Lower lobe of right lung (tissue), 2 donors: ENCODE data around the gene COIL. TPM values are rescaled to one million over a fixed set of nuclear protein-coding genes. Genes with fewer than 3 reads are reported as not detected.
A peak's percentile ranks its signal among the peaks of the same experiment; 100 is the strongest.

ENCODE experiments used
- ATAC-seq, 2 donors: fragments of 200-7000 bp; cut with Tn5 transposase; one replicate each; pipeline ENCODE4 v1.9.1; 2020 to 2022; ENCODE audit warnings: mild to moderate bottlenecking in 2 of 2, moderate library complexity in 2 of 2
- DNase-seq: peaks from one replicate; pipeline ENCODE4 v3.0.0-alpha.2; 2020
- H3K27ac ChIP-seq: fragments of 200-600 bp; one replicate; pipeline ENCODE4 v1.8.0; 2022
- H3K27me3 ChIP-seq: fragments of 200-600 bp; one replicate; pipeline ENCODE4 v1.8.0; 2022; ENCODE audit warnings: low read depth
- H3K36me3 ChIP-seq: fragments of 200-600 bp; one replicate; pipeline ENCODE4 v1.8.0; 2022; ENCODE audit warnings: mild to moderate bottlenecking
- H3K4me1 ChIP-seq: fragments of 200-600 bp; one replicate; pipeline ENCODE4 v1.8.0; 2022
- H3K4me3 ChIP-seq: fragments of 200-600 bp; one replicate; pipeline ENCODE4 v1.8.0; 2022; ENCODE audit warnings: mild to moderate bottlenecking
- H3K9me3 ChIP-seq: fragments of 200-600 bp; one replicate; pipeline ENCODE4 v1.8.0; 2022
- intact Hi-C: fragments of 100-400 bp; cut with DNase I; formaldehyde crosslinking; loops from one replicate; pipeline ENCODE4 v1.11.0; 2022
- total RNA-seq: library from RNA; stranded (reverse); fragmentation: NEBNext Ultra II Directional; extraction: Animal tissue kit (Norgen Biotek cat#: 25700); gene quantifications from one replicate; pipeline ENCODE4 v1.2.1, GENCODE V29; 2021
- TF ChIP-seq, protein P1 (sequence below): fragments of 200-600 bp; IDR thresholded peaks from one replicate; pipeline ENCODE4 v1.8.0; 2022; ENCODE audit warnings: antibody characterized with exemption, mild to moderate bottlenecking
- donor health status: DM: no; HTN: yes; CAD: no; lungs with severe emphysema.

Gene COIL
- total RNA-seq, 1 donor from 2014 or later = 12.4 TPM

DNA sequence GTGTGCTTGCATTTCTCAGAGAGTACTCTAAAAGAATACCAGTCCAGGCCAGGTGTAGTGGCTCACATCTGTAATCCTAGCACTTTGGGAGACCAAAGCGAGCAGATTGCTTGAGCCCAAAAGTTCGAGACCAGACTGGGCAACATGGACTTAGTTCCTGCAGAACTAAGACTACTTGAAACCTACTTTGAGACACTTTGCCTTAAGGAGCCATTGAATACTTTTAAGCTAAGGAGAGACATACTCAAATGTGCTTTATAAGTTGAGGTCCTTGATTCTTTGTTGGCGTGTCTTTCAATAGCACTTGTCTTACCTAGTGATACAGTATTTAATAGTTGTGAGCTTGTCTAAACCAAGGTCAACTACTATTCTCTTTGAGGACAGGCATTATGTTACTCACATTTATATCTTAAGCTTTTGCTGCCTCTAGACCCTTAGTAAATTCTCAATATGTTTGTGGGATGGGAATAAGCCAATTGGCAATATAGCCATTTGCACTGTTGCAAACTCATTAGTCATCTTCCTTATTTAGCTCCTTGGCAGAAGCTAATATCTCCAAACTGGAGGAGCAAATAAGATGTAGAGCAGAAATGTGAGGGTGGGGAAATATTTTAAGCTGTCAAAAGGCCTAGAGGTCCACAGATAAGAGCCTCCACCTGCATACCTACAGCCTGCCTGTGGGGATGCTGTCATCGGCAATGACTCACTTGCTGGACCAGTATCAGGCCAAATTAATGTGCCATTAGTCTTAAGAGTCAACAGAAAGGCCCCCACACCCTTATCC lies 33.4 kb upstream of the COIL start:
- ATAC-seq (peak; percentile 87 to 90), DNase-seq (no peak)
- no peaks in the 10 kb centered on the region for H3K9me3 ChIP-seq
- peaks cover 90% of the 10 kb centered on the region for H3K36me3 ChIP-seq
- H3K27ac ChIP-seq = peak overlapping the region; percentile 32
- H3K4me3 ChIP-seq = no peak overlapping the region
- TF ChIP-seq, protein P1, sequence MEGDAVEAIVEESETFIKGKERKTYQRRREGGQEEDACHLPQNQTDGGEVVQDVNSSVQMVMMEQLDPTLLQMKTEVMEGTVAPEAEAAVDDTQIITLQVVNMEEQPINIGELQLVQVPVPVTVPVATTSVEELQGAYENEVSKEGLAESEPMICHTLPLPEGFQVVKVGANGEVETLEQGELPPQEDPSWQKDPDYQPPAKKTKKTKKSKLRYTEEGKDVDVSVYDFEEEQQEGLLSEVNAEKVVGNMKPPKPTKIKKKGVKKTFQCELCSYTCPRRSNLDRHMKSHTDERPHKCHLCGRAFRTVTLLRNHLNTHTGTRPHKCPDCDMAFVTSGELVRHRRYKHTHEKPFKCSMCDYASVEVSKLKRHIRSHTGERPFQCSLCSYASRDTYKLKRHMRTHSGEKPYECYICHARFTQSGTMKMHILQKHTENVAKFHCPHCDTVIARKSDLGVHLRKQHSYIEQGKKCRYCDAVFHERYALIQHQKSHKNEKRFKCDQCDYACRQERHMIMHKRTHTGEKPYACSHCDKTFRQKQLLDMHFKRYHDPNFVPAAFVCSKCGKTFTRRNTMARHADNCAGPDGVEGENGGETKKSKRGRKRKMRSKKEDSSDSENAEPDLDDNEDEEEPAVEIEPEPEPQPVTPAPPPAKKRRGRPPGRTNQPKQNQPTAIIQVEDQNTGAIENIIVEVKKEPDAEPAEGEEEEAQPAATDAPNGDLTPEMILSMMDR = no peak
- intact Hi-C loops = no loop called here
- no peaks in the 10 kb centered on the region for H3K4me1 ChIP-seq
- no peaks in the 10 kb centered on the region for H3K27me3 ChIP-seq

DNA sequence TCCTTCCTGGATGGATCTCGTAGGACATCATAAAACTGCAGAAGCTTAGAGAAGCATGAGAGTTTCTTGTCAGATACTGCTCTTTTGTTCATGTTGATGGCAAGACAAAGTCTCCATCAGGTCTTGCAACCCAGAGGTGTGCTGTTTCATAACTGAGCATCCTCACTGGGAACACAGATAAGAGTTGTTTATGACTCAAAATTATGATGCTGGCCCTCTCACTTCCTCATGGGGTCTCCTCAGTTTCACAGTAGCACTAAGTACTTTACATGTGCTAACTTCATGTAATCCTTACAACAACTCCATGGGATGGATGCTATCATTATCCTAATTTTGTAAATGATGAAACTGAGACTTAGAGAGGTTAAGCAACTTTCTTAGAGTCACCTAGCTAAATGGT lies 31.5 kb upstream of the COIL start:
- no peak for ATAC-seq
- TF ChIP-seq, protein P1 = no peak
- no peak overlapping the region for H3K4me3 ChIP-seq
- H3K27me3 ChIP-seq = no peaks in the 10 kb centered on the region
- H3K4me1 ChIP-seq = no peaks in the 10 kb centered on the region
- intact Hi-C loops = no loop called here
- peaks cover 90% of the 10 kb centered on the region for H3K36me3 ChIP-seq
- H3K27ac ChIP-seq = no peak overlapping the region
- H3K9me3 ChIP-seq = no peaks in the 10 kb centered on the region
- DNase-seq = no peak

DNA sequence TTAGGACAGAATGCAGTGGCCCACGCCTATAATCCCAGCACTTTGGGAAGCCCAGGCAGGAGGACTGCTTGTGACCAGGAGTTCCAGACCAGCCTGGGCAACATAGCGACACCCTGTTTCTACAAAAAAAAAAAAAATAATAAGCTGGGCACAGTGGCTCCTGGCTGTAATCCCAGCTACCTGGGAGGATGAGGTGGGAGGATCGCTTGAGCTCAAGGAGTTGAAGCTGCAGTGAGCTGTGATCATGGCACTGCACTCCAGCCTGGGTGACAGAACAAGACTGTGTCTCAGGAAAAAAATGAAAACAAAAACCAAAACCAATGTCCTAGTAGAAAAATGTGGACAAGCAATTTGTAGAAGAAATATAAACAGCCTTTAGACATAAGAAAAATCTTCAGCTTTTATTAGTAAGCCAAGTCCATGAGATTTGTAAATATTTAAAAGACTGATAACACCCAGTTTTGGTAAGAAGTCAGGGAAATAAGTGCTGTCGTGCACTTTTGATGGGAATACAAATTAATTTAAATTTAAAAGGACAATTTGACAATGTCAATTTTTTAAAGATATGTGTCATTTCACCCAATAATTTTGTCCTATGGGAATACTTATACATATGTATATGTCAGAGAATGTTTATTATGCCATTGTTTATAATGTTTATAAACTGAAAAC lies 28.2 kb upstream of the COIL start:
- intact Hi-C loops = no loop called here
- peaks cover 91% of the 10 kb centered on the region for H3K36me3 ChIP-seq
- no peaks in the 10 kb centered on the region for H3K27me3 ChIP-seq
- TF ChIP-seq, protein P1 = no peak
- DNase-seq (no peak), ATAC-seq (no peak)
- no peak overlapping the region for H3K4me3 ChIP-seq
- H3K9me3 ChIP-seq = no peaks in the 10 kb centered on the region
- no peaks in the 10 kb centered on the region for H3K4me1 ChIP-seq
- no peak overlapping the region for H3K27ac ChIP-seq

DNA sequence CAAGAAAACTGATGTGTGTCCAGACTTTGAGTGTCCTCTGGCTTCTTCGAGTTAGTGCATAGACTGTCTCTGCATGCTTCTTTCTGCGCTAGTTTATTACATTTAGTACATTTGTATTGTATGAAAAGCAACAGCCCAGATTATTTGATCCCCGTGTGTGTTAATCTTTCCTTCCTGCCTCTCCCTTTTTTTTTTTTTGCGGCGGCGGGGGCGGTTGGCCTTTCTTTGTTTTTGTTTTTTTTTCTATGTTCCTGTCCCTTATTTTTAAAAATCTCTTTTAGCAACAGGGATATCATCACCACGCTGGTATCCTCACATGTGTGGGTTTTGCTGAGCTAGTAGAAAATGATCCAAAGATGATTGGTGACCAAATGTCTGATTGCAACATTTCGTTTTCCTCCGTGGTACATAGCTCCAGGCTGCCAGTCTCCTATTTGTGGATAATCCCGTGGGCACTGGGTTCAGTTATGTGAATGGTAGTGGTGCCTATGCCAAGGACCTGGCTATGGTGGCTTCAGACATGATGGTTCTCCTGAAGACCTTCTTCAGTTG lies 26.5 kb upstream of the COIL start:
- Histone ChIP-seq H3K27me3 (no peaks in the 10 kb centered on the region), H3K36me3 (peaks cover 79% of the 10 kb centered on the region)

DNA sequence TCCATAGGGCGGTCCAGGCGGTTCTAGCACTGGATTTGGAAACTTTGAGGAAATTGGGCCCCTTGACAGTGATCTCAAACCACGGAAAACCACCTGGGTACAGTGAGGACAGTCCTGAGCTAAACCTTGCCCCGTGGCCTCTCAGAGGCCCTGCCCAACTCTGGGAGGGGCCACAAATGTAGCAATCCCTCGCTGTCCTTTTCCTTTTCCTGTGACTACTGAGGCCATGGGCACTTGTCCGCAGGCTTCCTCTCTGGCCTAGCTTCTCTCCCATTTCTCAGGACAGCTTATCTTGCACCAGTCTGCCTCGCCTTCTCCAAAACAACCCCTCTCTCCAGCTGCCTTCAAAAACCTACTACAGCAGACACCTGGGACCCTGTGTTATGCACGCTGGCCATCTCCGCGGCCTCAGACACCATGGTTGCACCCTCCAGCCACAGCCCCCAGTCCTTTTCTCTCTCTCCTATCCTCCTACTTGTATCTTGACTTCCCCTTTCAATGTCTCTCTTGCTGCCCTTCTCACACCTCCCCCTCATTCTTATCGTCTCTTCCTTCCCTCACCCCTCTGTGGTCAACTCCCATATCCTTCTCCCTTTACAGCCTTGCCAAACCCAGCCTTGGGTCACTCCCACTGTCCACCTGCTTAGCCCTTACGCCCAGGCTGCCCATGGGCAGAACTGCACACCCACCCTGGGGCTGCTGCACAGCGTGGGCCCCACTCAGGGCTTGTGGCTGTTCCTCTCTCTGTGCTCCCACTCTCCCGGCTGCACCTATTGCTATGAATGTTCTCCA lies 24.7 kb upstream of the COIL start:
- TF ChIP-seq, protein P1 = no peak
- no peak overlapping the region for H3K4me3 ChIP-seq
- ATAC-seq = peak; percentile 70 to 80
- DNase-seq = peak; percentile 64
- H3K27me3 ChIP-seq = no peaks in the 10 kb centered on the region
- intact Hi-C loops = no loop called here
- no peaks in the 10 kb centered on the region for H3K9me3 ChIP-seq
- peaks cover 70% of the 10 kb centered on the region for H3K36me3 ChIP-seq
- peaks cover 10% of the 10 kb centered on the region for H3K4me1 ChIP-seq
- H3K27ac ChIP-seq = peak overlapping the region; percentile 43

More for the DNA sequence above, 26.5 kb upstream of the COIL start:
- Histone ChIP-seq H3K4me3 (no peak overlapping the region), H3K4me1 (peaks cover 9% of the 10 kb centered on the region), H3K9me3 (no peaks in the 10 kb centered on the region), H3K27ac (no peak overlapping the region)
- TF ChIP-seq, protein P1 = no peak
- intact Hi-C loops = no loop called here
- ATAC-seq (no peak), DNase-seq (no peak)
